Stomach (tissue), 4 donors: Measurements from ENCODE around the gene TES.

ENCODE experiments used
- POLR2A ChIP-seq, 4 donors: fragments of 450-650 bp; IDR thresholded peaks; one replicate each; pipeline ENCODE4 v1.6.1; 2016; ENCODE audit warnings: antibody characterized with exemption in 4 of 4, control low read depth in 2 of 4, mild to moderate bottlenecking in 1 of 4, moderate library complexity in 1 of 4
- TF ChIP-seq, protein P1 (sequence below), 7 experiments: fragments of 450-650 bp in 4 of 7; fragments of 200-600 bp in 3 of 7; sonication (generic) in 3 of 7; IDR thresholded peaks; one replicate each; pipeline ENCODE4 v1.5.1; 2016 to 2019; ENCODE audit warnings: antibody characterized with exemption in 7 of 7, control low read depth in 2 of 7, mild to moderate bottlenecking in 1 of 7

DNA sequence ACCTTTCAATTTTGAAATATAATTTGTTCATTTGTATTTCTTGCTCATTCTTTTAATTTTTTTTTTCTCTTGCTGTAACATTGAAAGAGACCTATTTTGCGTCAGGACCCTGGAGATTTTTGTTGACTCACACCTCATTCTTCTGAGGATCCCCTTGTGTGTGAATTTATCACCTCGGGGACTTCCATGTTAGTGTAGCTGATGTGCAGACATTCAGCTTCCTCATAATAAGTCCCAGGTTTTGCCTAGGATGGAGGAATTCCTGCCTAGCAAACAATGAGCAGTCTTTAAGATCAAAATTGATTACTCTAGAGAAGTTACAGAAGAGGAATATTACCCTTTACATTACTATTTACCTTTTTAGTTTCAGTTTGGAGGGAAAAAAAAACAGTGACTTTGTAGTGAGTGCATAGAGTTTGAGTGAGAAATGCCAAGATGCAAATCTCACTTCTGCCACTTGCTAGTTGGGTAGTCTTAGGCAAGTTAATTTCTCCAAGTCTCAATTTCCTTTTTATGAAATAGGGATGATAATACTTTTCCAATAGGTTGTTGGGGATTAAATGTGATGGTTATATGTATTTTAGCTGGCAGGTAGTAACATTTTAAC is 14.3 kb downstream of the TES start:
- TF ChIP-seq, protein P1, sequence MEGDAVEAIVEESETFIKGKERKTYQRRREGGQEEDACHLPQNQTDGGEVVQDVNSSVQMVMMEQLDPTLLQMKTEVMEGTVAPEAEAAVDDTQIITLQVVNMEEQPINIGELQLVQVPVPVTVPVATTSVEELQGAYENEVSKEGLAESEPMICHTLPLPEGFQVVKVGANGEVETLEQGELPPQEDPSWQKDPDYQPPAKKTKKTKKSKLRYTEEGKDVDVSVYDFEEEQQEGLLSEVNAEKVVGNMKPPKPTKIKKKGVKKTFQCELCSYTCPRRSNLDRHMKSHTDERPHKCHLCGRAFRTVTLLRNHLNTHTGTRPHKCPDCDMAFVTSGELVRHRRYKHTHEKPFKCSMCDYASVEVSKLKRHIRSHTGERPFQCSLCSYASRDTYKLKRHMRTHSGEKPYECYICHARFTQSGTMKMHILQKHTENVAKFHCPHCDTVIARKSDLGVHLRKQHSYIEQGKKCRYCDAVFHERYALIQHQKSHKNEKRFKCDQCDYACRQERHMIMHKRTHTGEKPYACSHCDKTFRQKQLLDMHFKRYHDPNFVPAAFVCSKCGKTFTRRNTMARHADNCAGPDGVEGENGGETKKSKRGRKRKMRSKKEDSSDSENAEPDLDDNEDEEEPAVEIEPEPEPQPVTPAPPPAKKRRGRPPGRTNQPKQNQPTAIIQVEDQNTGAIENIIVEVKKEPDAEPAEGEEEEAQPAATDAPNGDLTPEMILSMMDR (IDR thresholded peaks at IDR 0.05), result no peak
- TF ChIP-seq POLR2A (IDR thresholded peaks at IDR 0.05), result no peak
